Measurements from ENCODE around the gene IQSEC3. TPM values are rescaled to one million over a fixed set of nuclear protein-coding genes. Genes with fewer than 3 reads are reported as not detected.

The IQSEC3 gene
- total RNA-seq, 1 donor from 2014 or later, result 4.6 TPM

- TF ChIP-seq, protein P1, sequence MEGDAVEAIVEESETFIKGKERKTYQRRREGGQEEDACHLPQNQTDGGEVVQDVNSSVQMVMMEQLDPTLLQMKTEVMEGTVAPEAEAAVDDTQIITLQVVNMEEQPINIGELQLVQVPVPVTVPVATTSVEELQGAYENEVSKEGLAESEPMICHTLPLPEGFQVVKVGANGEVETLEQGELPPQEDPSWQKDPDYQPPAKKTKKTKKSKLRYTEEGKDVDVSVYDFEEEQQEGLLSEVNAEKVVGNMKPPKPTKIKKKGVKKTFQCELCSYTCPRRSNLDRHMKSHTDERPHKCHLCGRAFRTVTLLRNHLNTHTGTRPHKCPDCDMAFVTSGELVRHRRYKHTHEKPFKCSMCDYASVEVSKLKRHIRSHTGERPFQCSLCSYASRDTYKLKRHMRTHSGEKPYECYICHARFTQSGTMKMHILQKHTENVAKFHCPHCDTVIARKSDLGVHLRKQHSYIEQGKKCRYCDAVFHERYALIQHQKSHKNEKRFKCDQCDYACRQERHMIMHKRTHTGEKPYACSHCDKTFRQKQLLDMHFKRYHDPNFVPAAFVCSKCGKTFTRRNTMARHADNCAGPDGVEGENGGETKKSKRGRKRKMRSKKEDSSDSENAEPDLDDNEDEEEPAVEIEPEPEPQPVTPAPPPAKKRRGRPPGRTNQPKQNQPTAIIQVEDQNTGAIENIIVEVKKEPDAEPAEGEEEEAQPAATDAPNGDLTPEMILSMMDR (IDR thresholded peaks at IDR 0.05), result no peak
These were observed 87.5 kb downstream of the IQSEC3 start for GRCh38 chr12:154058-154457.

GRCh38 chr12:155006-155405, 88.4 kb downstream of the IQSEC3 start:
- Histone ChIP-seq H3K9me3 (no peaks in the 10 kb centered on the region), H3K36me3 (no peaks in the 10 kb centered on the region), H3K27me3 (no peaks in the 10 kb centered on the region), H3K4me3 (no peak overlapping the region), H3K4me1 (no peaks in the 10 kb centered on the region), H3K27ac (no peak overlapping the region)
- intact Hi-C loops (cut with DNase I), result no loop called here
- ATAC-seq, result no peak
- TF ChIP-seq, protein P1 (IDR thresholded peaks at IDR 0.05), result no peak
- no peak for DNase-seq

More at GRCh38 chr12:154058-154457, 87.5 kb downstream of the IQSEC3 start:
- Histone ChIP-seq H3K27me3 (no peaks in the 10 kb centered on the region), H3K36me3 (no peaks in the 10 kb centered on the region), H3K4me1 (no peaks in the 10 kb centered on the region), H3K4me3 (no peak overlapping the region), H3K9me3 (no peaks in the 10 kb centered on the region), H3K27ac (no peak overlapping the region)
- intact Hi-C loops (cut with DNase I), result no loop called here
- DNase-seq, result no peak
- ATAC-seq, result no peak

DNA sequence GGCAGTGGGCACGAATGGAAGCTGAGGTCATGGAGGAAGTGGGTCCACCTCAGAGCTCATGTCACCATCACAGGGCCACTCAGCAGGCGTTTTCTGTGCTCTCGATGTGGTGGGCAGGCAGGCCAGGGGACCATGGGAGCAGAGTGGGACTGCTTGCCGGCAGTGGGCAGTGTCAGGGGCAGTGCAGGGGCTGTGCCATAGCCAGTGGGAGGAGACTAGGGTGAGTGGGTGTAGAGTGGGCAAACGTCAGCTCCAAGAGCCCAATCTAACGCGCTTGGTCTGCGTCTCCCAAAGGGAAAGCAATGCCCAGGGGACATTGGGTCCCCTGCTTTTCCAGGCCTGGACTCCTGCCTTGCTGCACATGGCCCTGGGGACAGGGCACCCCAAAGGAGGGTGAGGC, 89.1 kb downstream of the IQSEC3 start:
- Histone ChIP-seq H3K4me3 (no peak overlapping the region), H3K9me3 (no peaks in the 10 kb centered on the region), H3K27me3 (no peaks in the 10 kb centered on the region), H3K4me1 (no peaks in the 10 kb centered on the region), H3K36me3 (no peaks in the 10 kb centered on the region), H3K27ac (no peak overlapping the region)
- DNase-seq, result no peak
- ATAC-seq, result no peak
- TF ChIP-seq, protein P1 (IDR thresholded peaks at IDR 0.05), result no peak
- intact Hi-C loops (cut with DNase I), result no loop called here

- TF ChIP-seq, protein P1 (IDR thresholded peaks at IDR 0.05), result no peak
- no peak overlapping the region for H3K27ac ChIP-seq
- H3K27me3 ChIP-seq, result no peaks in the 10 kb centered on the region
- no peaks in the 10 kb centered on the region for H3K36me3 ChIP-seq
- no peak overlapping the region for H3K4me3 ChIP-seq
- DNase-seq (no peak), ATAC-seq (no peak)
- H3K4me1 ChIP-seq, result no peaks in the 10 kb centered on the region
- intact Hi-C loops (cut with DNase I), result no loop called here
- H3K9me3 ChIP-seq, result no peaks in the 10 kb centered on the region
These were observed 90.4 kb downstream of the IQSEC3 start for GRCh38 chr12:156945-157344.

- ATAC-seq (no peak), DNase-seq (no peak)
- Histone ChIP-seq H3K4me1 (no peaks in the 10 kb centered on the region), H3K27ac (no peak overlapping the region), H3K27me3 (no peaks in the 10 kb centered on the region), H3K9me3 (no peaks in the 10 kb centered on the region), H3K4me3 (no peak overlapping the region), H3K36me3 (no peaks in the 10 kb centered on the region)
- intact Hi-C loops (cut with DNase I), result no loop called here
- TF ChIP-seq, protein P1 (IDR thresholded peaks at IDR 0.05), result no peak
These were observed 91.1 kb downstream of the IQSEC3 start for GRCh38 chr12:157644-158043.

DNA sequence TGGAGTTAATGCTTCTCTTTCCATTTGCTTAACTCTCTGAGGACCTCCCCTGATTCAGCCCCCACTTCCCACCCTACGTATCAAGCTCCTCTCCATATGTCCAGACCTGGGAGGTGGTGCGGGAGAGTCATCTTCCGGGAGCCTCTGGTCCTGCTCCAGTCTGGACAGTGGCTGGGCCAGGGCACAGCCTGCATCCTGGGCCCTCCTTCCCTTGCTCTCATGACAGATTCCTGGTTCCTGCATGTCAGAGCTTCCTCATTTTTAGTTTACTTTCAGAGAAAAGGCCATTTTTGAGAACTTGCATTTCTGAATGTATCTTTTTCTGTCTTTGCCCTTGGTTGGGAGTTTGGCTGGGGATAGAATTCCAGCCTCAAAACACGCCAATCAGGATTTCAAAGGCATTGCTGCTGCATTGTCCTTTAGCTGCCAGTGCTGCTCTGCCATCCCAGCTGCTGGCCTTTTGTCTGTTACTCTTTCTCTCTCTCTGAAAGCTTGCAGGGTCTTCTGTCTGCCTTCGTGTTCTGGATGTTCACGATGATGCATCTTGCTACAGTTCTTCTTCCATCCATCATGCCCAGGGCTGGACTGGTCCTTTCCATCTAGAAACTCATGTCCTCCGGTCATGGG, 92.7 kb downstream of the IQSEC3 start:
- TF ChIP-seq, protein P1 (IDR thresholded peaks at IDR 0.05), result no peak
- intact Hi-C loops (cut with DNase I), result no loop called here
- H3K4me1 ChIP-seq, result no peaks in the 10 kb centered on the region
- H3K4me3 ChIP-seq, result no peak overlapping the region
- DNase-seq (no peak), ATAC-seq (no peak)
- H3K36me3 ChIP-seq, result no peaks in the 10 kb centered on the region
- no peak overlapping the region for H3K27ac ChIP-seq
- H3K9me3 ChIP-seq, result no peaks in the 10 kb centered on the region
- no peaks in the 10 kb centered on the region for H3K27me3 ChIP-seq

Data from upper lobe of right lung (tissue), 1 donor.